Measurements from ENCODE around the gene JAK3. TPM values are rescaled to one million over a fixed set of nuclear protein-coding genes. Genes with fewer than 3 reads are reported as not detected.

Gene JAK3
- total RNA-seq, 1 donor from 2014 or later = 227 TPM

DNA sequence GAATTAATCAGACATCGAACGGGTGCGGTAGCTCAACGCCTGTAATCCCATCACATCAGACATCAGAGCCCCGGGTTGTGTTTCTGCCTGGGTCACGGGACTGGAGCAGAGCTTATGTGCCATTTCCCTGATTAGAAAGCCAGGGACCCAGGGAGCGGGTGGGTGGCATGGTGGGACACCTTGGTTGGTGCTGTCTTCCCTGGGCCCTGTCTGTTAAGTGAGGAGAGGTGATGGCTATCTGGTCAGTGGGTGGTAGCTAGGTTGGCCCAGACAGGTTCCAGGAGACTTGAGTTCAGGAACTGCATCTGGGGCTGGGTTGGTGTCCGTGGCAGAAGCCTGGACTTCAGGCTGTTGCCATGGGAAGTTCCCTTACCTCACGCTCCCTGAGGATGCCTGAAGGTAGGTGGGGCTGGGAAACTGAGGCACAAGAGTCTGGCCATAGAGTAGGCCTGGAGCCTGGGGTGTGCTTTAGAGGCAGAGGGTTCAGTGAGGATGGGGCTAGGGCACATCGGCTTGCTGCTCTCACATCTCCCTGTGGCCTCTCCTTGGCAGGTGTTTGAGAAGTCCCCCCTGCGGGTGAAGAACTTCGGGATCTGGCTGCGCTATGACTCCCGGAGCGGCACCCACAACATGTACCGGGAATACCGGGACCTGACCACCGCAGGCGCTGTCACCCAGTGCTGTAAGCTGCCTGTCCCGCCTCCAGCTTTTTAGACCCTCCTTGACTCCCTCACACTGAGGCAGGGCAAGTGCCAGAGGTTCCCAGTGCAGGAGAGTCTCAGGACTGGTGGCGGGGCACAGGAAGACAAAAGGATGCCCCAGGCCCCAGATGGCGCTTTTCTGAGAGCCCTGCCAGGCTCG lies 14.0 kb upstream of the JAK3 start:
- Mint-ChIP-seq H3K27me3 (ENCODE audit: insufficient read depth) (no peaks in the 10 kb centered on the region), H3K4me1 (ENCODE audit: low read depth) (peaks cover 22% of the 10 kb centered on the region), H3K4me3 (peak overlapping the region; percentile 99), H3K36me3 (ENCODE audit: low read depth) (peaks cover 53% of the 10 kb centered on the region), H3K27ac (peak overlapping the region; percentile 100), H3K9me3 (no peaks in the 10 kb centered on the region)
- no peak for DNase-seq (ENCODE audit: low spot score)
- intact Hi-C loops (cut with micrococcal nuclease) = no loop called here

DNA sequence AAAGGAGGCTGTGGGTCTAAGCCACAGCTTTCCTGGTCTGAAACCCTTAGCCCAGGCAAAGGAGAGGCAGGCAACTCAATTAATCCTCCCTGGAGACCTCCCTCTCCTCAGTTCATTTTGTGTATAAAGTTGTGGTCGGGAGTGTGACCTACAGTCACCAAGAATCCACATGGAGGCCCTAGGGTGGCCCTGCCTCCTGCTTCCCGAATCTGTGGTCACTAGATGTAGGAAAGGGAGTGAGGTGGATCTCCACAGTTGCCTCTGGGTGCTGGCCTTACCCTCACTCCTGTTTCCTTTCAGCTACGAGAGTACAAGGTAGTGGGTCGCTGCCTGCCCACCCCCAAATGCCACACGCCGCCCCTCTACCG lies 13.2 kb upstream of the JAK3 start:
- Mint-ChIP-seq H3K27ac (peak overlapping the region; percentile 100), H3K27me3 (ENCODE audit: insufficient read depth) (peaks cover 1% of the 10 kb centered on the region), H3K4me3 (peak overlapping the region; percentile 99), H3K4me1 (ENCODE audit: low read depth) (peaks cover 22% of the 10 kb centered on the region), H3K36me3 (ENCODE audit: low read depth) (peaks cover 53% of the 10 kb centered on the region), H3K9me3 (no peaks in the 10 kb centered on the region)
- DNase-seq (ENCODE audit: low spot score) = no peak
- intact Hi-C loops (cut with micrococcal nuclease) = no loop called here

DNA sequence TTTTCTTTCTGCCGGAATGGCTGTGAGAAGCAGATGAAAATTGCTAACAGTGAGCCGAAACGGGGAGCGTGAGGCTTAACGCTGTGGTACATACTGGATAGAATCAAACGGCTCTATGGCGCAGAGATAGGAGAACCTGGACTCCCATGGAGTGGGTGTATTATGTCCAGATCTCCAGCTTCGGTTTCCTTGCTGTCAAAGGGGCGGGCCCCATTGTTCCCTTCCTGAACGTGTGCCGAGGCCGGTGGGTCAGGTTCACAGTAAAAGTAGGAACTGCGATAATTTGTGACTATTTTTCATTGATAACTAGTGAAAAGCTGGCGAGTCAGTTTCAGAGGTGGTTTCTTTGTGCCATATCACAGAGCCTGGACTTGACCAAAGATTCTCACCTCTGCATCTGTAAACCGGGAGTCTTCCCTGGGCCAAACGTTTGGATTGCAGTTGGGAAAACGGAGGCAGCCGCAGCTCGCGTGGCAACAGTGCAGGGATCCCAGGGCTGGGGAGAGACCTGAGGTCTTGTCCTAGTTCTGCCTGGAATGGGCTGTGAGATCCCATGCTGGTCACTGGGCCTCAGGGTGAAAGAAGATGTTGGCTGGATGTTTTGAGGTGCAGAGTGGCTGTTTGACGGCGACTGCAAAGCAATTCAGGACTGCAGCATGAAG lies 12.7 kb upstream of the JAK3 start:
- intact Hi-C loops (cut with micrococcal nuclease) = no loop called here
- Mint-ChIP-seq H3K4me1 (ENCODE audit: low read depth) (peaks cover 27% of the 10 kb centered on the region), H3K27me3 (ENCODE audit: insufficient read depth) (peaks cover 1% of the 10 kb centered on the region), H3K36me3 (ENCODE audit: low read depth) (peaks cover 48% of the 10 kb centered on the region), H3K9me3 (no peaks in the 10 kb centered on the region), H3K4me3 (peak overlapping the region; percentile 99), H3K27ac (peak overlapping the region; percentile 100)
- no peak for DNase-seq (ENCODE audit: low spot score)

DNA sequence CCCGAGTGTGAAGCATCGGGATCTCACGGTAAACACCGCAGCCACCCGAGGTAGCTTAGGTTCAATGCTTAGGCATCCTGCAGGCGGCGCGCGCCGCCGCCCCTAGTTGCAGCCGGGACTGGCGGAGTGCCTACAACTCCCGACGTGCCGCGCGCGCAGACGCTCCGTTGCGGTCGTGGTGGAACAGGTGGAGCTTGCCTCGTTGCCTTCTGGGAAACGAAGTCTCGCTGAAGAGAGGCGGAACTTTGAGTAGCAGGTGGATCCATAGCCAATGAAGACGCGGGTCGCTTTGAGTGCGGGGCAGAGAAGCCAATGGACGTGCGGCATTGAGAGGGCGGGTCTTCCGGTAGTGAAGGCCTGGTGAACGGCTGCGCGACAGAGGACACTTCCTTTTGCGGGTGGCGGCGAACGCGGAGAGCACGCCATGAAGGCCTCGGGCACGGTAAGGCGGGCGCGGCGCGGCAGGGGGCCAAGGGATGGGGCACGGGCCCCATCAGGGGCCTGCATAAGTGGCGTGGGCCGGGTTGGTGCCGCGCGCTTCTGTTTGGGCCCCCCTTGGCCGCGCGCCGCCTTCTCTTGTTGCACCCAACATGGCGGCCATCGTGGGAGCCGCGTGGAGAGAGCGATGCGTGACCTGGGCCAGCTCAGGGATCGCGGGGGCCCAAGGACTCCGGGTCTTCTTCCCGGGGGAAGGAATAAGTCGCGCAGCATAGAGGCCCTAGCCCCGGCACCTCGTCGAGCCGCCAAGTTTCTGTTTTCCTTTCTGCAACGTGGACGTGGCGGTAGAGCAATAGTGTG lies 11.9 kb upstream of the JAK3 start, which contains the start of gene RPL18A:
RPL18A (plus strand) TSS at position 378 of the 798 bp plus-strand sequence; CDS start at position 425, 47 bp downstream.
- Mint-ChIP-seq H3K27me3 (ENCODE audit: insufficient read depth) (peaks cover 1% of the 10 kb centered on the region), H3K36me3 (ENCODE audit: low read depth) (peaks cover 41% of the 10 kb centered on the region), H3K27ac (peak within 1 kb of the TSS; percentile 100), H3K9me3 (no peaks in the 10 kb centered on the region), H3K4me3 (peak within 1 kb of the TSS; percentile 99), H3K4me1 (ENCODE audit: low read depth) (peaks cover 31% of the 10 kb centered on the region)
- intact Hi-C loops (cut with micrococcal nuclease) = loop anchor here (1.0 to 10.0 kb wide), 9 partner anchors 12 to 455 kb away; partner anchors contain the start of genes B3GNT3, BST2, JAK3 and MAP1S
- peak; percentile 99 for DNase-seq (ENCODE audit: low spot score)

DNA sequence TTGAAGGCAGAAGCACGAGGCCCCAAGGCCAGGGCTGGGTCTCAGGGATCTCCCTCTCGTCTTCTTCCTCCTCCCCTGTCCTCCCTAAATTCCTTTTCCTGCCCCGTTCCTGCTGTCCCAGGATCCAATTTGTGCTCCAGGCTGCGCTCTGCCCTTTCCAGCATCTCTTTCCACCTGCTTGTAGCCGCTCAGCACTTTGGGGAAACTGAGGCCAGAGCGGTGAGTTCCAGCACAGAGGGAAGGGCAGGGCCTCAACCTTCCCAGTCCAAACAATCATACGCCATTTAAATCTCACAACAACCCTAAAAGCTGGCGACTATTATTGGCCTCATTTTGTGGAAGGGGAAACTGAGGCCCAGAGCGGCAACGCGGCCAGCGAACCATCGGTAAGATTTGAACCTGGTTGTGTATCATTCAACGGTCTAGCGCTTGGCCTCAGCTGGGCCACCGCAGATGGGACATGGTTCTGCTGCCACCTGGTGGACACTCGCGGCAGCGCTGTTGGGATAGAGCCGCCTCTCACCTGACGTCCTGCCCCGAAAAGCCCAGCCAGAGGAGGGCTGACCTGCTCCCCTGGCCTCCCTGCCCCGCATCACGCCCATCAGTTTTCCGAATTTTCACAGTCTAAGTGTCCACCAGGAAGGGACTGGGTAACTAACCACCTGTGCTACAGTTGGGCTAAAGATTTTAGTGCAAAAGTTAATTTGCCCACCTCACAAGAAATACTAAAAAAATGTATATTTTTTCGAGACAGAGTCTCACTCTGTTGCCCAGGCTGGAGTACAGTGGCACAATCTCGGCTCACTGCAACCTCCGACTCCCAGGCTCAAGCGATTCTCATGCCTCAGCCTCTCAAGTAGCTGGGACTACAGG lies 7.7 kb upstream of the JAK3 start:
- peaks cover 1% of the 10 kb centered on the region for H3K27me3 Mint-ChIP-seq (ENCODE audit: insufficient read depth)
- intact Hi-C loops (cut with micrococcal nuclease) = loop anchor here (1.0 to 10.0 kb wide), 9 partner anchors 8 to 451 kb away; partner anchors contain the start of genes B3GNT3, BST2, JAK3 and PGLS
- H3K9me3 Mint-ChIP-seq = no peaks in the 10 kb centered on the region
- H3K4me1 Mint-ChIP-seq (ENCODE audit: low read depth) = peaks cover 24% of the 10 kb centered on the region
- H3K27ac Mint-ChIP-seq = no peak overlapping the region
- peaks cover 15% of the 10 kb centered on the region for H3K36me3 Mint-ChIP-seq (ENCODE audit: low read depth)
- H3K4me3 Mint-ChIP-seq = no peak overlapping the region
- DNase-seq (ENCODE audit: low spot score) = peak; percentile 83

DNA sequence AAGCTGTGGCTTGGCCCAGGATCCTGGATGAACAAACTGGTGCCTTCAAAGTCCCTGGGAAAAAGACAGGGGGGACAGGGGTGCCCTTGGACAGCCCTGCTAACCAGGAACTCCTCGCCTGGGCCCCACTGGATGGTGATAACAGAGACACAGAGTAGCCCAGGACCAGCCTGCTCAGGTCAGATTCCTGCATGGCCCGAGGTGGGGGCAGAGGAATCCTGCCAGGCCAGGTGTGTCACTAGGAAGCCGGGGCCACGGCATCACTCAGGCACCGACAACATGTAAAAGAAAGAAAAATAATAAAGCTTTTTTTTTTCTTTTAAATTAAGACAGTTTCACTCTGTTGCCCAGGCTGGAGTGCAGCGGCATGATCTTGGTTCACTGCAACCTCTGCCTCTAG lies 6.3 kb upstream of the JAK3 start:
- Mint-ChIP-seq H3K4me3 (no peak overlapping the region), H3K36me3 (ENCODE audit: low read depth) (peaks cover 6% of the 10 kb centered on the region), H3K27ac (no peak overlapping the region), H3K27me3 (ENCODE audit: insufficient read depth) (peaks cover 1% of the 10 kb centered on the region), H3K4me1 (ENCODE audit: low read depth) (peaks cover 33% of the 10 kb centered on the region), H3K9me3 (no peaks in the 10 kb centered on the region)
- no peak for DNase-seq (ENCODE audit: low spot score)
- intact Hi-C loops (cut with micrococcal nuclease) = loop anchor here (2.0 to 10.0 kb wide), 3 partner anchors 23 to 449 kb away; partner anchors contain the start of gene BST2

DNA sequence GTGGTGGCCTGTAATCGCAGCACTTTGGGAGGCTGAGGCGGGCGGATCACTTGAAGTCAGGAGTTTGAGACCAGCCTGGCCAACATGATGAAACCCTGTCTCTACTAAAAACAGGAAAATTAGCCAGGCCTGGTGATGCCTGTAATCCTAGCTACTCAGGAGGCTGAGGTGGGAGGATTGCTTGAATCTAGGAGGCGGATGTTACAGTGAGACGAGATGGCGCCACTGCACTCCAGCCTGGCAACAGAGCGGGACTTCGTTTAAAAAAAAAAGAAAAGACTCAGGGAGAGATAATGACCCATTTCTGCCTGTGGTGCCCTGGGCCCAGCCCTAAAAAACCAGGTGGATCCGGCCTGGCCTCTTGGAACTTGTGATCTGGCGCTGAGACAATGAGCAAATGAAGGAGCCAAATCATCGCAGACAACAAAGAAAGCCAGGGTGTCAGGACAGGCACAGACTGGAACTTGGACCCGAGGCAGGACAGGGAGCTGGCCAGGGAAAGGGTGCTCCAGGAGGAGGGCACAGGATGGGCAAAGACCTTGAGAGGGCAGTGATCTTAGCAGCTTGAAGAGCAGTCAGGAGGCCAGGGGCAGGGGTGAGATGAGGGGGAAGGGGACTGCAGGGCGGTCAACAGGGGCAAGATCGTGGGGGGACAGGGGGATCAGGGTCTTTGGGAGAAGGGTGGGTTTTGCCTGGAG lies 962 bp upstream of the JAK3 start:
- peak overlapping the region; percentile 93 for H3K4me3 Mint-ChIP-seq
- peaks cover 63% of the 10 kb centered on the region for H3K4me1 Mint-ChIP-seq (ENCODE audit: low read depth)
- H3K36me3 Mint-ChIP-seq (ENCODE audit: low read depth) = peaks cover 17% of the 10 kb centered on the region
- no peaks in the 10 kb centered on the region for H3K9me3 Mint-ChIP-seq
- H3K27me3 Mint-ChIP-seq (ENCODE audit: insufficient read depth) = no peaks in the 10 kb centered on the region
- H3K27ac Mint-ChIP-seq = peak overlapping the region; percentile 99
- DNase-seq (ENCODE audit: low spot score) = no peak
- intact Hi-C loops (cut with micrococcal nuclease) = no loop called here

DNA sequence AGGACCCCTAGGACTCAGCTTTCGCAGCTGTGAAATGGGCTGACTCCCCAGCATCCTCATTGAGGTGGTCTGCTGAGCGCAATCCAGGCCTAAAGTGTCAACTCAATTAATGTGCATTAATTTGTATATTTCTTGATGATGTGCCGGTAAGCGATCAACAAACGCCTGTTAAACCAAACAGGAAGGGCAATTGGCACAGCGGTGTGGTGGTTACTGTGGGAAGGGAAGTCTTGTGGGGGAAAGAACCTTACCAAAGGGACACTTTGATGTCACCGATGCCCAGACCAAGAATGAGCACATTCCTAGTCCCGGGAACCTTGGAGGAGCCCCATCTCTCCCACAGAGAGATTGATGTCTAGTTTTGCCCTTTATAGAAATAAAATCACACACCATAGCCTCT lies 1.6 kb downstream of the JAK3 start:
- peaks cover 26% of the 10 kb centered on the region for H3K36me3 Mint-ChIP-seq (ENCODE audit: low read depth)
- peak overlapping the region; percentile 99 for H3K27ac Mint-ChIP-seq
- H3K9me3 Mint-ChIP-seq = no peaks in the 10 kb centered on the region
- H3K4me3 Mint-ChIP-seq = peak overlapping the region; percentile 93
- peaks cover 63% of the 10 kb centered on the region for H3K4me1 Mint-ChIP-seq (ENCODE audit: low read depth)
- H3K27me3 Mint-ChIP-seq (ENCODE audit: insufficient read depth) = no peaks in the 10 kb centered on the region
- DNase-seq (ENCODE audit: low spot score) = peak; percentile 40
- intact Hi-C loops (cut with micrococcal nuclease) = loop anchor here (2.0 kb wide), 1 partner anchor 15 kb away; no protein-coding TSS in a partner anchor

DNA sequence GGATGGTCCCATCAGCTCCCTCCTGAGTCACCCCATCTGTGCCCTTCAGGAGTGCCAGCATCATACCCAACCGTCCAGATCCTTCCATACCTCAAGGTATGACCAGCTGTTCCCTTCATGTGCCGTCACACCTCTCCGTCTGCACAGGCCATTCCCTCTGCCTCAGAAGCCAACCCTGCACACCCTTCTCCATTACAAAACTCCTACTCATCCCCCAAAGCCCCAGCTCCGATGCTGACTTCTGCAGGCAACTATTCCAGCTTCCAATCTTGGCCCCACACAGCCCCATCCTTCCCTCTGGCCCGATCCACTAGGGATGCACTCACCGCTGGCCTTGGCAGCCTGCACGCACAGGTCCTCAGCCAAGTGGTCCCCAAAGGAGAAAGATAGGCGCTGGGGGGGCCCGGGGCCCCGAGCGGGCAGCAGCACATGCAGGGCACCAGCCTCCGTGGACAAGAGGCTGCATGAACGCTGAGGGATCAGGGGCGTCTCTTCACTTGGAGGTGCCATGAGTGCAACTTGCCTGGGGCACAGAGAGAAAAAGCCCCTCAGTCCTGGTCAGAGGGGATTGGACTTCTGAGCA lies 3.8 kb downstream of the JAK3 start:
- H3K4me3 Mint-ChIP-seq = peak overlapping the region; percentile 59
- DNase-seq (ENCODE audit: low spot score) = no peak
- intact Hi-C loops (cut with micrococcal nuclease) = no loop called here
- H3K36me3 Mint-ChIP-seq (ENCODE audit: low read depth) = peaks cover 39% of the 10 kb centered on the region
- H3K4me1 Mint-ChIP-seq (ENCODE audit: low read depth) = peaks cover 47% of the 10 kb centered on the region
- no peaks in the 10 kb centered on the region for H3K27me3 Mint-ChIP-seq (ENCODE audit: insufficient read depth)
- peak overlapping the region; percentile 75 for H3K27ac Mint-ChIP-seq
- H3K9me3 Mint-ChIP-seq = no peaks in the 10 kb centered on the region

DNA sequence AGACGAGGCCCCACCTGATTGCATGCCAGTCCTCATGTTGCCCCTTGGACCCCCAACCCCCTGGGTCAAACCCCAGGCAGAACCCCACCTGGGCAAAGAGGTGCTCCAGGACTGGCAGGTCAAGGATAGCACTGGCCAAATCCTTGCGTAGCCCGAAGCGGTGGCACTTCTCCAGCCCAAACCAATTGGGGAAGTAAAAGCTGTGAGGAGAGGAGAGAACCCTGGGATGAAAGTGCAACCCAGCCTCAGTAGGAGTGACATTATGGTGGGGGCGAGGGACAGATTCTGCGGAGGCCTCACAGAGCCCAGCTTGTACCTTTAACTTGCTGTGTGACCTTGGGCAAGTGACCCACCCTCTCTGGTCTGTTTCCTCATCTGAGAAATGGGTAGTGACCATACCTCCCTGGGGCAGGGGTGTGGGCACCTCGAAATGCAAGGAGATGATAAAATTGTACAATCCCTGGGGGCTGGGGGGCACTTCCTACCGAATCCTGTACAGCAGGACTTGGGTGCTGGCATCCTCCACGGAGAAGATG lies 4.4 kb downstream of the JAK3 start:
- Mint-ChIP-seq H3K4me3 (peak overlapping the region; percentile 59), H3K27me3 (ENCODE audit: insufficient read depth) (no peaks in the 10 kb centered on the region), H3K9me3 (no peaks in the 10 kb centered on the region), H3K27ac (peak overlapping the region; percentile 75), H3K36me3 (ENCODE audit: low read depth) (peaks cover 43% of the 10 kb centered on the region), H3K4me1 (ENCODE audit: low read depth) (peaks cover 41% of the 10 kb centered on the region)
- intact Hi-C loops (cut with micrococcal nuclease) = no loop called here
- DNase-seq (ENCODE audit: low spot score) = no peak

All from activated T-helper 1 cell treated with anti-CD3 and anti-CD28 coated beads, Interleukin-12 subunit alpha, Interleukin-12 subunit beta, Interleukin-2, Interleukin-4 antibody, amounts not matched to agents 30 ng/mL and 10 ng/mL and 1 ng/mL, durations not matched to agents 14 hours and 24 hours and 36 hours (primary cell).